Tibial nerve (tissue), 4 donors: ENCODE data around the gene NKX2-4.

Experiments
- EP300 ChIP-seq, 2 donors: sonication (generic); formaldehyde crosslinking; IDR thresholded peaks; one replicate each; pipeline ENCODE4 v1.6.1; 2017; ENCODE audit warnings: antibody characterized with exemption in 2 of 2, mild to moderate bottlenecking in 1 of 2
- POLR2A ChIP-seq, 2 donors: fragments of 450-650 bp; IDR thresholded peaks; one replicate each; pipeline ENCODE4 v1.6.1; 2017; ENCODE audit warnings: antibody characterized with exemption in 2 of 2, mild to moderate bottlenecking in 2 of 2, moderate library complexity in 2 of 2
- TF ChIP-seq, protein P1 (sequence below), 5 experiments: fragments of 200-600 bp in 3 of 5; fragments of 450-650 bp in 2 of 5; sonication (generic) in 3 of 5; IDR thresholded peaks; one replicate each; pipeline ENCODE4 v1.5.1; 2016 to 2019; ENCODE audit warnings: antibody characterized with exemption in 5 of 5, mild to moderate bottlenecking in 3 of 5, moderate library complexity in 2 of 5

DNA sequence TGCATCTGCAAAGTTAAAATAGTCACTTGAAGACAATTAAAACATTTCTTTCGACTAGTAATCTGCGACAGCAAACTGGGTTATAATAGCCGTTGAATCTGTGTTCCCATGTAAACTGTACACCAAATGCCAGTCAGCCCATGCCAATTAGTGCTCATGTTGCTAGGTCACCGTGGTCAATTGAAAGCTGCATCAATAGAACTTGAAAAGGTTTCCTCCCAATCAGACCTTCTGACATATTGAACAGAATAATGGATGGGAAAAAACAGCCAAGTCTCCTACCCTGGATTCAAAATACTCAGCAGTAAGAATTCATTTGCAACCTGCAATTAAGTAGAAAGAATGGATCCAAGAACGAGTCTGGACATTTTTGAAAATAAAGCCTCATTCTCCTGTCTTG, 11.2 kb downstream of the NKX2-4 start:
- TF ChIP-seq, protein P1, sequence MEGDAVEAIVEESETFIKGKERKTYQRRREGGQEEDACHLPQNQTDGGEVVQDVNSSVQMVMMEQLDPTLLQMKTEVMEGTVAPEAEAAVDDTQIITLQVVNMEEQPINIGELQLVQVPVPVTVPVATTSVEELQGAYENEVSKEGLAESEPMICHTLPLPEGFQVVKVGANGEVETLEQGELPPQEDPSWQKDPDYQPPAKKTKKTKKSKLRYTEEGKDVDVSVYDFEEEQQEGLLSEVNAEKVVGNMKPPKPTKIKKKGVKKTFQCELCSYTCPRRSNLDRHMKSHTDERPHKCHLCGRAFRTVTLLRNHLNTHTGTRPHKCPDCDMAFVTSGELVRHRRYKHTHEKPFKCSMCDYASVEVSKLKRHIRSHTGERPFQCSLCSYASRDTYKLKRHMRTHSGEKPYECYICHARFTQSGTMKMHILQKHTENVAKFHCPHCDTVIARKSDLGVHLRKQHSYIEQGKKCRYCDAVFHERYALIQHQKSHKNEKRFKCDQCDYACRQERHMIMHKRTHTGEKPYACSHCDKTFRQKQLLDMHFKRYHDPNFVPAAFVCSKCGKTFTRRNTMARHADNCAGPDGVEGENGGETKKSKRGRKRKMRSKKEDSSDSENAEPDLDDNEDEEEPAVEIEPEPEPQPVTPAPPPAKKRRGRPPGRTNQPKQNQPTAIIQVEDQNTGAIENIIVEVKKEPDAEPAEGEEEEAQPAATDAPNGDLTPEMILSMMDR (IDR thresholded peaks at IDR 0.05) = no peak
- TF ChIP-seq POLR2A (IDR thresholded peaks at IDR 0.05) (no peak), EP300 (IDR thresholded peaks at IDR 0.05) (no peak)
